Effector CD4-positive, alpha-beta T cell (primary cell): Measurements from ENCODE around the gene RAPGEF2.

Experiments
- DNase-seq: peaks from one replicate; pipeline ENCODE4 v3.0.0-alpha.2; 2020

Gene RAPGEF2

DNA sequence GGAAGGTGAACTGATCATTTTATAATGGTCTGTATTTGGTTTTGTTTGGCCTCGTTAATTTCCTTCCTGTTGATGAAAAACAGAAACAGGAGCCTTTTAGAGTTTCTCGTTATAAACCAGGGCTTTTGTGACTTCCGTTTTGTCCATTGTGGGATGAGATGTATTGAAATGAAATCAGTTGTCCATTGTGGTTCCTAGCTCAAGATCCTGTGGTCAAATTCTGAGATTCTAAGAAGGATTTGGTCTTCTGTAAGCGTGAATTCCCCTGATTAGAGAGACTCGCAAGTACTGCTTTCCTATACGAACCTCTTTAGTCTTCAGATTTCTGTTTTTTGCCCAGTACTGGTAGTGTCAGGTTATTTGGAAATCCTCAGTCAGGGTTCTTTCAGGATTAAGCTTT is 101.7 kb downstream of the RAPGEF2 start:
- no peak for DNase-seq

DNA sequence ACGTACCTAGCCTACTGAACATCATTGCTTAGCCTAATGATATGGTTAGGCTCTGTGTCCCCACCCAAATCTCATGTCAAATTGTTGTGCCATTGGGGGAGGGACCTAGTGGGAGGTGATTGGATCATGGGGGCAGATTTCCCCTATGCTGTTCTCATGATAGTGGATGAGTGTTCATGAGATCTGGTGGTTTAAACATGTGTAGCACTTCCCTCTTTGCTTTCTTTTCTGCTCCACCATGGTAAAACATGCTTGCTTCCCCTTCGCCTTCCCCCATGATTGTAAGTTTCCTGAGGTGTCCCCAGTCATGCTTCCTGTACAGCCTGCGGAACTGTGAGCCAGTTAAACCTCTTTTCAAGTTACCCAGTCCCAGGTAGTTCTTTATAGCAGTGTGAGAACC is 102.6 kb downstream of the RAPGEF2 start:
- DNase-seq, result no peak

DNA sequence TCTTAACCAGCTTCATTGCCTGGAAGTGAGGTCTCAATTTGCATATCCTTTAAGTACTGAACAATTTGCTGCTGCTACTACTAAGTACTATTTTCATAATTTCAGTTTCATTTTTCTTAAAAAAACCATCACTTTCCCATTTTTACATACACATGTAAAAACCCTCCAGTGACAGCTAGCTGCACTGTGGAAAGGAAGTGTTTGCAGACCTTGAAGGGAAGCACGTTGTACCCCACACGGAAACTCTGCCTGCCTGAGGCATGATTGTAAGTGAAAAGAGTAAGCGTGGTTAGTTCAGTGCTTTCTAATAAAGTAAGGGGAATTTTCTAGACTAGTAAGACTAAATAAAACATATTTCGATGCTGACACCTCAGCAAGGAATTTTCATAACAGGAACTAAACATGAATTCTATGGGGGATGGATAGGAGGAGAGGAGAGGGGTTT is 103.6 kb downstream of the RAPGEF2 start:
- no peak for DNase-seq

DNA sequence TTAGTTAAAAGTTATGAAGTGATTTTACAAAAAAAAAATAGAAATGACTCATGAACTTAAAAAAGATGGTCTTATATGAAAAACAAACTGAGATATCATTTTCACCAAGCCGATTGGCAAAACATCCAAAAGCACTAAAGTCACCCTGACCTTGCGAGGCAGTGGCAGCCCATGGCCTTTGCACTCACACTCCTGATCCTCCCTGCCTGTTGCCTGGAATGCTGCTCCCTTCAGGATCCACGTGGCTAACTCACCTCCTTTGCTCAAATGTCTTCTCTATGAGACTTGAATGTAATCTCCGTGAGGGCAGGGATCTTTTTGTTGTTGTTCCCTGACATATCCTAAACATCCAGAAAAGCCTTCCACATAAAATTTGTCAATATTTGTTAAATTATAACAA is 106.4 kb downstream of the RAPGEF2 start:
- DNase-seq, result no peak

DNA sequence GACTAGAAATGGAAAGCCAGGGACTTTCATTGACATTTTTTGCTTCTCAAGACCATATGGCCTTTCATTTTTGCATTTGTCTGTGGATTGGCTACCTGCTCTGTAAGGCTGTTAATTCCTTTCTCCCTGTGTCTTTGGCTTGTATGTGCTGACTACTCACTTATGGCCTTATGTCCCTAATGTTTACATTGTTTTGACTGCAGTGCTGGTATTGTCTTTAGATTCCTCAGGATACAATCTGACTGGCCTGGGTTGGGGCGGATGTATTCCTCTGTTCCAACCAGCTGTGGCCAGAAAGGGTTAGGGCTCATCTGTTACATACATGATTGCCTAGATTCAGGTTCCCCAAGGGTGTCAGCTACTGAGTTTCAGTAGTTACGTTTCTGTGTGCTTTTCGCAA is 108.1 kb downstream of the RAPGEF2 start:
- no peak for DNase-seq

DNA sequence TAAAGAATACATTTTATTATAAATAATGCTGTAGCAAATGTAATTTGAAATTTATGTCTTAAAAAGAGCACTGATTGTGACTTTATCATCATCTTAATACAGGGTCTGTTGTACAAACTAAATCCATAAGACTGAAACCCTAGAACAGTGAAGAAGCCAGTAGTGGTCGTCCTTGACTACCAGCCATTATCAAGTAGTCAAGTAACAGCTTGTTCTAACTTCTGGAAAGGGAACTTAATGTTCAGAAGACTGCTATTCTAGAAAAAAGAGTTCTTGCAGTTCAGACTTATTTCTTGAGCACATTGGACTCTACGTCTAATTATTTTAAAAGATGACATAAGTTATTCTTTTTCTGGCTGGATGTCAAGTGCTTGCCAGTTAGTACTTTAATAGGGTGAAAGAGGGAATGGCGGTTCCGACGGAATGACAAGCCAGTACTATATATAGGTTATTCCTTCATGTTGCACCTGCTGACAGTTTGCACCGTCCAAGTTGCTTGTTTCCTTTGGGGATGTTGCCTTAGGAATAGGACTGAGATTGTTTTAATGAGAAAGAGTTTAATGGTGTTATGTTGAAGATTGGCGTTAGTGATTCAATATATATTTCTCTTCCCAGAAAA is 109.9 kb downstream of the RAPGEF2 start:
- no peak for DNase-seq

DNA sequence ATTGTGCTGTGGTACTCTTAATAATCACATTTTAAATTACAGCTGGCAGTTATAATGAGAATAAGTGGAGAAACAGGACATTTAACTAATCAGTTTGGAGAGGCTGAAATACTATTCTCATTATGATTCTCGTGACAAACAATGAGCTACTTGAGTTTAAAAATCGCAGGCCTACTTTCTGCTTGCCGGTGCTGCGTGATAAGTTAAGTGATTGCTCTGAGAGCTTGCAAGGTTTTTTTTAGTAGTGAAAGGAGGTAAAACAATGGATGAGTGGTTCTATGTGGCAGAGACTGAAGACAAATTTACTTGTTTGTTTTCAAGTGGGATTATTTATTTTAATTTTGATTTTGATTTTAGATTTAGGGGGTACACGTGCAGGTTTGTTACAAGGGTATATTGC is 114.0 kb downstream of the RAPGEF2 start:
- no peak for DNase-seq

DNA sequence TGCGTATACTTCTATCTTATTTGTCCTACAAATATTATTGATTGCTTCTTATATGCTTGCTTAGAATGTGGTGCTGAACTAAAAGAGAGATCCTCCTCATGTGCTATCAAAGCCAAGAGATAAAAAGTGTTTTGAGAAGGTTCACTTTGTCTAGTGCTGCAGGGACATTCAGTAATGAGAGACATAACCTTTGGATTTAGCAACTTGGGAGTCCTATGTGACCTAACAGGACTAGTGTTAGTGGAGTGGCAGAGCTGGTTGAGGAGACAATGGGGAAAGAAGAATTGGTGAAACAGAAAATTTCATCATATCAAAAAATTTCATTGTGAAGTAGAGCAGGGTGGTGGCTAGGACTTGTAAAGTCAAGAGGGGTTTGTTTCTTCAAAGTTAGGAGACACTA is 117.0 kb downstream of the RAPGEF2 start:
- no peak for DNase-seq

DNA sequence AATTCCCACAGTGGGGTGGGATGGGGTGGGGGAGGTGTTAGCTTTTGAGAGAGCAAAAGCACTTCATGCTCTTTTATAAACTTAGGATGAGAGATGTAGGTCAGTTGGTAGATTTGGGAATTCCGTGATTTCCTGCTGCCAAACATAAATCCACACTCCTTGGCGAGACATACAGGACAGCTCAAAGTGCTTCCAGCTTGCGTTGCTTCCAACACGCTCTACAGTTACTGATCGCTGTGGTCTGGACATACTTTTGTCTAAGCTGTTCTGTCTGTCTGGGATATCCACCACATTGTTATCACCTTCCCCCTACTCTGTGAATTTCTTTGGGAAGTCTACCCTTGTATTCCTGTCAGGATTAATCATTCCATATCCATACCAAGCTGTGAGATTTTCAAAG is 117.5 kb downstream of the RAPGEF2 start:
- no peak for DNase-seq

DNA sequence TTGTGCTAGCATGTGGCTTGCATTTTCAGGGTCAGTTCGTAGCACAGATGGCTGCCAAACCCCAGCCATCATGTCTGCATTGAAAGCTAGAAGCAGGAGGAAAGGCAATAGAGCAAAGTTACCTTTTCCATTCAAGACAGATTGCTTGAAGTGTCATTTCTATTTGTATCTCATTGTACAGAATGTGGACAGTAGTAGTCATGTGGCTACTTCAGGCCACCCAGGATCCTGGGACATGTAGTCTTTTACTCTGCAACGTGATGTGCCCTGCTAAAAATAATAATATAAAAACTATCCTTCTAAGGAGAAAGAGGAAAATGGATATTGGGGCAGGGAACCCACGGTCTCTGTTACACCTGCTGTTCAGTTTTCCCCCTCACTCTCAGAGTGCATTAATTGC is 118.4 kb downstream of the RAPGEF2 start:
- no peak for DNase-seq

DNA sequence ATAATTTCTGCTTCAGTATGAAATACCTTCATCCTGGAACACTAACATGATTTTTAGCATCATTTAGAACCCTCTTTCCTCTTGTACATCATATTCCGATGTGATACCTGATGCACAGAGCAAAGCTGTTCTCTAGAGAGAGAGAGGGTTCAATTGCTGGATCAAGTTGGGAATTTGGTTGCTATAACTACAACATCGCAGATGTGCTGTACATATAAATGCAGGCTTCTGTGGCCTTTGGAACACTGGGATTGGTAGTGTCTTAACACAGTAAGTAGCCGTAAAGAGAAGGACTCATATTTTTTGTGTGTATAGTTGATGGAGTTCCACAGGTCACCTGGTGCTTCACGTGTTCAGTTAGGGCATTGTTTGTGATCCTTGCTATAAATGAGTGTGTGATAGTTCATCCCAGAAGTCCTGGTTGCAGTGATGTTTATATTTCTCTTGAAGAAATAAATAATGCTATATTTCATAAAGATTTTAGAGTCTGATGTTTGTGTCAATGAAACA is 119.2 kb downstream of the RAPGEF2 start:
- no peak for DNase-seq

DNA sequence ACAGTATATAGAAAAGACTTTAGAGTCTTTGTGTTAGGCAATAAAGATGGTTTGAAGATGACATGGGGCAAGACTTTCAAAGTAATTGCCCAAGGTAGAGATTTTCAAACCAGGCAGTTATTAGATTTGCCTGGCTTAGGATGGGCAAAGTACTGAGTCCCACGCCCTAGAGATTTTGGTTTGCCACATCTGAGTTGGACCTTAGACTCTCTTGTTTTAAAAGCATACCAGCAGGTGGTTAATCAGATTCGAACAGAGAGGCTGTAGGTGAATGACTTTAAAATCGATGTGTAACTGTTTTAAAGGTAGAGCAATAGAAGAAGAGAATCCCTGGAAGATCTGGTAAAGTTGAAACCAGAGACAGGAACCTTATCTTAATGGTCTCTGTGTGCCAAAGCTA is 121.5 kb downstream of the RAPGEF2 start:
- no peak for DNase-seq

DNA sequence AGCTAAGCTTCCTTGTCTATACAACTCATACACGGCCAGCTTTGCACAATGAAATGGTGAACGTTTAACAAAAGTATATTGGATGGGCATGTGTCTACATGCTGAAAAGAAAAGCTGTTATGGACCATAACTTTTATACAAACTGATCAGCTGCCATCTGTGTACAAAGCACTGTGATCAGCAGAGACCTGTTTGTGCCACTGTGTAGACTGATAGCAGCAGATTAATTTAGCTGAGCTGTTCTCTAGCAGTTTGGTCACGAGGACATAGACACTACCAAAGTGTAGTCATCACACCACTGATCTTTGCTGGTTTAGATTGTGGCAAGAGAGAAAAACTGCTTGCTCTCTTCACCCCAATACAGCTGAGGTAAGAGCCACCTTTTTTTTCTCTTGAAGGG is 124.5 kb downstream of the RAPGEF2 start:
- DNase-seq, result no peak

DNA sequence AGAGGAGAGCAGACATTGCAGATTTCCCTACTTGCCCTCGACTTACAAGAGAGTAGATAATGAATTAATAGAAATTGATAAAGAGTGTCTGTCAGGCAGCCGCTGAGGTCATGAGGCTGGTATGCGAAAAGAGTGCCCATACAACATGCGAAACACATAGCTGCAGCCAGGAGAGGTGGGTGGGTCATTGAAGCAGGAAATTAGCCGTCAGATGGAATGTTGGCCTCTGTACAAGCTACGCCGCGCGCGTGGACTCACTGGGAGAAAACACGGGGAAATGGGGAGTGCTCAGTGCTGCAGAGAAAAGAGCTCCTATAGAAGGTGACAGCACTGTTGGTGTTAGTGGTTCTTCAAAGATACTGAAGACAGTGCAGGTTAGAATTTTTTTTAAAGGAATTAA is 125.1 kb downstream of the RAPGEF2 start:
- DNase-seq, result no peak

DNA sequence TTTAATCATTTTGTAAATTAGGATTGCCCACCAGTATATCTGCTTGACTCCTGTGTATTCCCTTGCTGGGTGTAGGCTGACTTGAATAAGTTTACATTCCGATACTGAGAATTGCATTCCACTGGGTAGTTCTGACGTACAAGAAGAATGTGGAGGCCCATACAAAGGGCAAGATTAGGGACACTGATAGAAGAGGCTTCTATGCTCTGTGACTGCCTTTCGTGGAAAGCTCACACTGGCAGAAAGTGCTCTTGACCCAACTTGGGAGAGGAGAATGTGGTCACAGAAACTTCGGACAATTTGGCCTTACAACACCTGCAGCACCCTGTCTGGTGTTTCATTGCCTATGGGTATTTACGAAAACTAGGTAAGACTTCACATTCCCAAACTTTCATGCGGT is 126.3 kb downstream of the RAPGEF2 start:
- no peak for DNase-seq

DNA sequence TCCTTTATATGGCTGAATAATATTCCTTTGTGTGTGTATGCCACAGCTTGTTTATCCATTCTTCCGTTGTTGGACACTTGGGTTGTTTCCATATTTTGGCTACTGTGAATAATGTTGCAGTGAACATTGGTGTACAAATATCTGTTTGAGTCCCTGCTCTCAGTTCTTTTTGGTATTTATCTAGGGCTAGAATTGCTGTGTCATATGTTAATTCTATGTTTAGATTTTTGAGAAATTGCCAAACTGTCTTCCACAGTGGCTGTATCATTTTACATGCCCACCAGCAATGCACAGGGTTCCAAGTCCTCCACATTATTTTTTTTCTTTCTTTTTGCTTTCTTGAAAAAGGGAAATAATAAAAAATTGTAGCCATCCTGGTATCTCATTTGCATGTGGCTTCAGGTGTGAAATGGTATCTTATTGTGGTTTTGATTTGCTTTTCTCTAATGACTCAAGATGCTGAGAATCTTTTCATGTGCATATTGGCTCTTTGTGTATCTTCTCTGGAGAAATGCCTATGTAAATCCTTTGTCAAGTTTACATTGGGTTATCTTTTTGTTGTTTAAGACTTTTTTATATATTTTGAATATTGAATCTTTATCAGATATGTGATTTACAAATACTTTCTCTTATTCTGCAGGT is 129.7 kb downstream of the RAPGEF2 start:
- DNase-seq, result no peak

DNA sequence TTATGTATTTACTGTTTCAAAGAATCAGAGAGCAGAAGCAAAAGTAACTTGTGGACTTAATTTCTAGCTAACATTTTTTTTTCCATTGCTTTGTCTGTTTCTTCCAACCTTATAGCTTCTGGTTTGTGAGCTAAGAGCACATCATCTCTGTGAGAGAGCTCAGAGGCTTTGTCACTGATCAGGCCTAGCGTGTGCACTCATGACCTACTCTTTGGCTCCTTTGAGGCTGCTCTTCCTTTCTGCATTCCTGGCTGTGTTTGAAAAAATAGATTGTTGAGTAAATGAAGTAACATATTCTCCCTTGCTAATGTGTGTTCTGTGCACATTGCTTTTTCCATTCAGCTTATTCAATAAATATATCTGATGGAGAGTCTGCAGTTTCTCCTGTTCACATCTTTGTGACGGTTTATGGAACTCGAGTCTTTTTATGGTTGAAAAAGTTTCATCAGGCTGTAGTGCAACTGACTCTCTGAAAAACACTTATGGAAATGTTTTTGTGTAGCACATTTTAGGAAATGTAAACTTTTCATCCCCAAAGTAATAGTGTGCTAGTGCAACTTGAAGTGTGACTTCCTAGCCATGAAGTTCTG is 133.0 kb downstream of the RAPGEF2 start:
- no peak for DNase-seq

DNA sequence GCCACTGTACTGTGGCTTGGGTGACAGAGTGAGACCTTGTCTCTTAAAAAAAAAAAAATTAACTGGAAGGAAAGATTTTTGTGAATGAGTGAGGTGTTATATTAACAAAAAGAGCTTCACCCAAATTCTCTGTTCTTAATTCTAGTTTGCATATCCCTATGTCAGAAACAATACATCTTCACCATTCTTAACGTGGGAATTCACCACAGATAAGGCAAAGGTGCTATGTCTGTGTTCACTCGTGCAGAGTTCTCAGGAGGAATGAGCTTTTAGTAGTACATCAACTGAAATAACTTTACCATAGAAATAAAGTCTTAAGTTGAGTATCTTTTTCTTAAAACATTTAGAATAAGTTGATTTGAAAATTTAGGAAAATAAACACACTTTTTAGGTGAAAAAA is 135.1 kb downstream of the RAPGEF2 start:
- no peak for DNase-seq

DNA sequence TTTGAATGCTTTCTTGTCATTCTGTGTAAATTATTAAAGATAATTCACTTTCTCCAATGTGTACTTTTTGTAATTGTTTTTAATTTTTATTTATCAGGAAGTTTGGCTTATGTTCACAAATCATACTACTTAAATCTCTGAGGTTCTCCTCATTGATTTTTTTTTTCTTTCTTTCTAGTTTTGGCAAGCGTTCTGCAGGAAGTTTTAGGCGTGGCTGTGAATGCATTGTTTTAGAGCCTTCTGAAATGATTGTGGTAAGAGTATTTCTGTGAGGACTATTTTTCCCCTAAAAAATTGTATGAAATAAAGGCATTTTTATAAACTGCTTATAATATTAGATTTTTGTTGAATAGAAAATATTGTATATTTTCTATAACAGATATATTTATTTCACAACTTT is 135.8 kb downstream of the RAPGEF2 start:
- no peak for DNase-seq

DNA sequence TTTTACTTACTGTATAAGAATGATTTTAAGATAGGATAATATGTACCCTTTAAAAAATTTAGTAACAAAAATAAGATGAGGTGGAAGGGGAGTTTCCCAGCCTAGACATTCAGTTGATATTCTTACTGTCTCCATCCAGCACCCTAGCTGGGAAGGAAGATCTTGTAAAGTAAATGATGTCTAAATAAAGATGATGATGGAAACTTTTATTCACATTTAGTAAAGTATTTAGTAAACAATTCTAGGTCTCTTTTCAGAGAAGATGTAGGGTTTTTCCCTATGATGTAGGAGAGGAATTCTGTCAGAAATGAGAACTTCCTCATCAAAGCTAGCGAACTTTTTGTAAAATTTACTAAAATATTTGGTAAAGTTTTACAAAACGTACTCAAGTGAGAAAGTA is 136.8 kb downstream of the RAPGEF2 start:
- DNase-seq, result no peak

DNA sequence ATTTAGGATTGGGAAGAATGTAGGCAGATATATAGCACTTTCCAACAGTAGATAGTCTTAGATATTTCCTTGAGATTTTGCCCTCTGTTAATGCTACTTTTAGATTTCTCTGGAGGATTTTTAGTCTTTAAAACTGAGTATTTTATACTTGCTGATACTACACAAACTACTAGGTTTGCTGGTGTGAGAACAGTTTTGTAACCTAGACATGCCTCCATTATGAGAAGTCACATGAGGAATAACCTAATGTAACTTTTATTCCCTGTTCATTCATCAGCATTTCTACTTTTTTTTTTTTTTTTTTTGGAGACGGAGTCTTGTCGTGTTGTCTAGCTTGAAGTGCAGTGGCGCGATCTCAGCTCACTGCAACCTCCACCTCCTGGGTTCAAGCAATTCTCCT is 137.2 kb downstream of the RAPGEF2 start:
- no peak for DNase-seq

DNA sequence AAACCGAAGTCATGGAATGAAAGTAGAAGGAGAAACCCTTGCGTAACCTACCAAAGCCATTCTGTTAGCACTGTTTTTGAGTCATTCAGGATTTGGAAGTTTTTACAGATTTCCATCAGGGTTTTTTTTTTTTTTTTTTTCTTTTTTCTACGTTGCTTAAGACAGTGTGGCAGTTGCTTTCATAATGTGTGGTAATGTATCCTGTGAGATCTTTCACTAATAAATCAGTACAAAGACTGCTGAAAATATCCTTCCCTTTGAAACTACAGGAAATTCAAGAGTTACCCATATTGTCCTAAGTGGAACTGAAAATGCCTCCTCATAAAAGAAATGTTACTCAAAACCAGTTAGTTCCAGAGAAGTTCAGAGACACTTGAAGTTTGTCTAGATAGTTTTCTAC is 137.8 kb downstream of the RAPGEF2 start:
- DNase-seq, result no peak

DNA sequence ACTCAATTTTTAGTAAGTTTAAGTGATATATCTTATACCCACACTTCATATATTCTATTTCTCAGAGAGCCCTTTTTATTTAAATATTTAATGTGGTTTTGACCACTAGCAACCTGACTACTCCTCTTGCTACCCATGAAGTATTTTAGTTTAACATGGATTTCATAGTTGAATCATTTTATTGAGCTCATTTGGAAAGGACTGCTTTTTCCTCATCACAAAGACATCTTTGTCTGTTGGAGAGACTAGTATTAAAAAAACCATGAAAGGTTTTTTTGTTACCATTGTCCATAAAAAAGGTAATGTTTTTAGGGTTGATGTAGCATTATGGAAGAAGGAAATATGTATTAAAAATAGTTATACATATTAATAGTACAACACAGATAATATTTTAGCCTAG is 139.5 kb downstream of the RAPGEF2 start:
- DNase-seq, result no peak

DNA sequence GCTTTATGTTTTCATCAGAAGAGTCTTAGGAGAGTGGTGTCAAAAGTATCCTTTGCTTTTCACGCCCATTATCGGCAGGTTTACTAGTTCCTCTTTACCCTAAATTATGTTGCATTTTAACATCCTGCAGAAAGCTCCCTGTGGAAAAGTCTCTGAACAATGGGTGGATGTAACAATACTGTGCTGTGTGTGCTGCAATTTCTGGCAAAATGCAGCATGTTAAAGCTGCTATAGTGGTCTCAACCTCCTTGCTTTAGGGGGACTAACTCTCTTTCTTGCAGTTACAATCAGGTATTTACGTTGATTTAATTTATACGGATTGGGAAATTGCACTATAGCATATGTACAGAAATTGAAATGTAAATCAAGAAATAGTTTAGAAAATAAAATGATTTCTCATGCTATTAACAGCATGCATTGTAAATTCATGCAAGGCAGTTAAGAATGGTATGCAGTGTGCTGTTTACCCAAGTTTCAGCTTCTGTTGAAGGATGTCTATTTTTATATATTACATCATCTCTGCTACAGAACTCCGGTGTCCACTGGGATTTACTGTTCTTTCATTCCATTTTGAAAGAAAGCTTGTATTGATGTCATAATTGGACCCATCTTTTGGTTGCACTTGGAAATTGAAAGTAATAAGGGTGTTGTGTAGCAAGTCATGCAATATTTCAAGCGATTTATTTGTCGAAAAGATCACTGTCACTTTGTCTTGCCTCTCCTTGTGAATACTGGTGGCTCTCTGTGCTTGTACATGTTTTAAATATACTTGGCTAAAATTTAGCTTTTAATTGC is 145.7 kb downstream of the RAPGEF2 start:
- DNase-seq, result no peak
